GM23248 (cell line): ENCODE measurements around the gene TMCO4.
"Not testable (repeated sequence)": the region's sequence is repeated elsewhere in the genome, so short reads cannot be mapped to it uniquely, and the experiment has no call there.

Source experiments
- EZH2 ChIP-seq: fragments of 200-600 bp; sonication (generic); IDR thresholded peaks from 2 replicates; pipeline ENCODE4 v1.6.1; 2018; ENCODE audit warnings: antibody characterized with exemption, mild to moderate bottlenecking; ENCODE audit not compliant: insufficient read depth, poor library complexity, severe bottlenecking
- EZH2phosphoT487 ChIP-seq: fragments of 200-600 bp; sonication (generic); IDR thresholded peaks from 2 replicates; pipeline ENCODE4 v1.6.1; 2018; ENCODE audit warnings: antibody characterized with exemption, moderate library complexity, mild to moderate bottlenecking, low read depth; ENCODE audit not compliant: insufficient read depth

- TF ChIP-seq EZH2, EZH2phosphoT487: not testable (repeated sequence)
These were observed 17.0 kb upstream of the TMCO4 start for GRCh38 chr1:19816737-19817086.
